Tibial nerve (tissue), 3 donors: ENCODE results near the gene HOXA11.

Experiments
- POLR2A ChIP-seq, 2 donors: fragments of 450-650 bp; IDR thresholded peaks; one replicate each; pipeline ENCODE4 v1.6.1; 2017; ENCODE audit warnings: antibody characterized with exemption in 2 of 2, mild to moderate bottlenecking in 2 of 2, moderate library complexity in 2 of 2
- TF ChIP-seq, protein P1 (sequence below), 5 experiments: fragments of 200-600 bp in 3 of 5; fragments of 450-650 bp in 2 of 5; sonication (generic) in 3 of 5; IDR thresholded peaks; one replicate each; pipeline ENCODE4 v1.5.1; 2016 to 2019; ENCODE audit warnings: antibody characterized with exemption in 5 of 5, mild to moderate bottlenecking in 3 of 5, moderate library complexity in 2 of 5

DNA sequence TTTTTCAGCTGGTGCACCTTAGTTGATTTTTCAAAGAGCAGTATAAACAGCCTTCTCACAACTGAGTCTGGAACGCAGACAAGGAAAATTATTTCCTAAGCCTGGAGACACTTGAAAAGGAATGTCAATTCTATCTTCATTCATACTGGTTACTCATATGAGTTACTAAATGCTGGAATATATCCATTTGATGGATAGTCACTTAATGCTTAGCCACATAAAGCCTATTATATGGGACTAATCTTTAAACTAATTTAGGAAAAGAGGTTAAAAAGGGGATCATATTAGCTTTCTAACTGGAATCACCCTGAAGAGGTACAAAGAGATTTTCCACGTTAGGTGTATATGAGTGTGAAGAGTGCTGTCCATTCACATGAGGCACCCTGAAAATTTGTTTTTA, 52.8 kb downstream of the HOXA11 start:
- TF ChIP-seq, protein P1, sequence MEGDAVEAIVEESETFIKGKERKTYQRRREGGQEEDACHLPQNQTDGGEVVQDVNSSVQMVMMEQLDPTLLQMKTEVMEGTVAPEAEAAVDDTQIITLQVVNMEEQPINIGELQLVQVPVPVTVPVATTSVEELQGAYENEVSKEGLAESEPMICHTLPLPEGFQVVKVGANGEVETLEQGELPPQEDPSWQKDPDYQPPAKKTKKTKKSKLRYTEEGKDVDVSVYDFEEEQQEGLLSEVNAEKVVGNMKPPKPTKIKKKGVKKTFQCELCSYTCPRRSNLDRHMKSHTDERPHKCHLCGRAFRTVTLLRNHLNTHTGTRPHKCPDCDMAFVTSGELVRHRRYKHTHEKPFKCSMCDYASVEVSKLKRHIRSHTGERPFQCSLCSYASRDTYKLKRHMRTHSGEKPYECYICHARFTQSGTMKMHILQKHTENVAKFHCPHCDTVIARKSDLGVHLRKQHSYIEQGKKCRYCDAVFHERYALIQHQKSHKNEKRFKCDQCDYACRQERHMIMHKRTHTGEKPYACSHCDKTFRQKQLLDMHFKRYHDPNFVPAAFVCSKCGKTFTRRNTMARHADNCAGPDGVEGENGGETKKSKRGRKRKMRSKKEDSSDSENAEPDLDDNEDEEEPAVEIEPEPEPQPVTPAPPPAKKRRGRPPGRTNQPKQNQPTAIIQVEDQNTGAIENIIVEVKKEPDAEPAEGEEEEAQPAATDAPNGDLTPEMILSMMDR (IDR thresholded peaks at IDR 0.05) = no peak
- no peak for TF ChIP-seq POLR2A (IDR thresholded peaks at IDR 0.05)
